ENCODE results near the gene ATXN10.

DNA sequence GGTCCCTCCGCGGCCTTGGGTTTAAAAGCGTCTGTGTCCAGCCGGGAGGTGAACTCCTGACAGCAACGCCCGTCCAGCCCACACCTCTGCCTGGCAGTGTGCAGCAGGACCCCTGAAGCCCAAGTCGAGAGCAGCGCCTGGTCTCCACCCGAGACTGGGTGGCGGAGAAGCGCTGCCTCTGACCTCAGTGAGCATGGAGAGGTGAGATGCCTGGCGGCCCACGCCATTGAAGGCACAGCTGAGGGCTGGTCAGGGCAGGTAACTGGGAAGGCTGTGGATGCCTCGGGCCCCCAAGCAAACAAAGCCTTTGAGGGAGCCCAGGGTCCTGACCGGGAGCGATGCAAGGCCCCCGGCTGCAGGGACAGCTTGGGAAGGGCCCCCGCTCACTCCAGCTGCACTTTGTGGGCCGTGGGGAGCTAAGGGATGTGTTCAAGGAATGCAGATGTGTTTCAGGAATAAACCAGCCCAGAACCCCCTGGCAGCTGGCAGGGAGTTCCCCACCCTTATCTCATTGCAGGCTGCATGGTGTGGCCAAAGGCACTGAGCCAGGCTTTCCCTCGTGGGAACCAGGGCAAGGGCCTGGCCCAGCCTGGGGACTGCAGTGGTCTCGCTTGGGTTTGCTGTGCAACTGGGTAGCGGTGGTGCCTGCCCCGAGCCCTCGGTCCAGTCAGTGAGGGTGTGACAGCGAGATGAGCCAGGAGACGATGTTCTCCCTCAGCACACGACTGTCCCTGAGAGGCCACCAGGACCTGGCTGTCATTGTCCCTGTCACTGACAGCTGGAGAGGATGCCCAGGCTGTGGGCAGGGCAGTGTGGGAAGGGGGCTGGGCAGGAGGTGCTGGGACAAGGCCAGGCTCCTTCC lies 212.8 kb downstream of the ATXN10 start:
- no peak for TF ChIP-seq EZH2 (IDR thresholded peaks at IDR 0.05; ENCODE audit: low read depth, unreplicated experiment)
- no peak for TF ChIP-seq POLR2AphosphoS5 (IDR thresholded peaks at IDR 0.05; ENCODE audit: low read depth)
- TF ChIP-seq, protein P1, sequence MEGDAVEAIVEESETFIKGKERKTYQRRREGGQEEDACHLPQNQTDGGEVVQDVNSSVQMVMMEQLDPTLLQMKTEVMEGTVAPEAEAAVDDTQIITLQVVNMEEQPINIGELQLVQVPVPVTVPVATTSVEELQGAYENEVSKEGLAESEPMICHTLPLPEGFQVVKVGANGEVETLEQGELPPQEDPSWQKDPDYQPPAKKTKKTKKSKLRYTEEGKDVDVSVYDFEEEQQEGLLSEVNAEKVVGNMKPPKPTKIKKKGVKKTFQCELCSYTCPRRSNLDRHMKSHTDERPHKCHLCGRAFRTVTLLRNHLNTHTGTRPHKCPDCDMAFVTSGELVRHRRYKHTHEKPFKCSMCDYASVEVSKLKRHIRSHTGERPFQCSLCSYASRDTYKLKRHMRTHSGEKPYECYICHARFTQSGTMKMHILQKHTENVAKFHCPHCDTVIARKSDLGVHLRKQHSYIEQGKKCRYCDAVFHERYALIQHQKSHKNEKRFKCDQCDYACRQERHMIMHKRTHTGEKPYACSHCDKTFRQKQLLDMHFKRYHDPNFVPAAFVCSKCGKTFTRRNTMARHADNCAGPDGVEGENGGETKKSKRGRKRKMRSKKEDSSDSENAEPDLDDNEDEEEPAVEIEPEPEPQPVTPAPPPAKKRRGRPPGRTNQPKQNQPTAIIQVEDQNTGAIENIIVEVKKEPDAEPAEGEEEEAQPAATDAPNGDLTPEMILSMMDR (conservative IDR thresholded peaks at IDR 0.05; ENCODE audit: low read depth in 2 of 2) = no peak

Data from GM23338 (cell line).